Upper lobe of left lung (tissue), 6 donors: ENCODE measurements around the gene EIF4EBP2. TPM values are rescaled to one million over a fixed set of nuclear protein-coding genes. Genes with fewer than 3 reads are reported as not detected.

Experiments used
- ATAC-seq, 2 donors: fragments of 200-7000 bp; cut with Tn5 transposase; one replicate each; pipeline ENCODE4 v1.9.1; 2022; ENCODE audit warnings: mild to moderate bottlenecking in 2 of 2, moderate library complexity in 2 of 2; ENCODE audit not compliant: low FRiP score in 2 of 2
- DNase-seq, 2 donors: peaks; one replicate each; pipeline ENCODE4 v3.0.0-alpha.2; 2019 to 2020
- H3K27ac ChIP-seq, 4 donors: fragments of 200-600 bp; sonication (generic); one replicate each; pipeline ENCODE4 v1.5.1; 2016 to 2019
- H3K27me3 ChIP-seq, 4 donors: fragments of 200-600 bp; sonication (generic); one replicate each; pipeline ENCODE4 v1.5.1; 2017 to 2019
- H3K36me3 ChIP-seq, 4 donors: fragments of 200-600 bp; sonication (generic); one replicate each; pipeline ENCODE4 v1.5.1; 2016 to 2019
- H3K4me1 ChIP-seq, 4 donors: fragments of 200-600 bp; sonication (generic); one replicate each; pipeline ENCODE4 v1.5.1; 2018 to 2019
- H3K4me3 ChIP-seq, 4 donors: fragments of 200-600 bp; sonication (generic); one replicate each; pipeline ENCODE4 v1.5.1; 2017 to 2019; ENCODE audit warnings: mild to moderate bottlenecking in 2 of 4, moderate library complexity in 1 of 4
- H3K9me3 ChIP-seq, 4 donors: fragments of 200-600 bp; sonication (generic); one replicate each; pipeline ENCODE4 v1.5.1; 2018 to 2019
- EP300 ChIP-seq, 4 donors: sonication (generic); formaldehyde crosslinking; IDR thresholded peaks; one replicate each; pipeline ENCODE4 v1.5.1; 2017; ENCODE audit warnings: antibody characterized with exemption in 4 of 4, control low read depth in 2 of 4
- POLR2A ChIP-seq, 4 donors: fragments of 450-650 bp; IDR thresholded peaks; one replicate each; pipeline ENCODE4 v1.5.1; 2016 to 2017; ENCODE audit warnings: antibody characterized with exemption in 4 of 4, mild to moderate bottlenecking in 2 of 4
- POLR2AphosphoS5 ChIP-seq, 2 donors: sonication (generic); formaldehyde crosslinking; IDR thresholded peaks; one replicate each; pipeline ENCODE4 v1.5.1; 2017; ENCODE audit warnings: antibody characterized with exemption in 2 of 2
- WGBS, 2 donors: methylation state at CpG; one replicate each; pipeline ENCODE4 v1.1.5; 2017 to 2018; 5-methylcytosine and 5-hydroxymethylcytosine counted together
- total RNA-seq, 6 donors: library from RNA; depleted of rRNA in 4 of 6; stranded (reverse); fragments of >200 nt in 4 of 6; gene quantifications; one replicate each; pipeline versions ENCODE4 v1.1.0 to v1.2.1, GENCODE V29; 2016 to 2021
- TF ChIP-seq, protein P1 (sequence below), 6 experiments: fragments of 450-650 bp in 4 of 6; fragments of 200-600 bp in 2 of 6; sonication (generic) in 2 of 6; IDR thresholded peaks; one replicate each; pipeline ENCODE4 v1.5.1; 2016 to 2019; ENCODE audit warnings: antibody characterized with exemption in 6 of 6
- donor health status: DM: no; HTN: no; CAD: no; lungs with moderate emphysema.
- donor health status: DM: no; HTN: yes; CAD: no; lungs with severe emphysema.

Gene EIF4EBP2
- total RNA-seq, 6 donors from 2014 or later = 36.3 to 85.1 (median 58.9) TPM

DNA sequence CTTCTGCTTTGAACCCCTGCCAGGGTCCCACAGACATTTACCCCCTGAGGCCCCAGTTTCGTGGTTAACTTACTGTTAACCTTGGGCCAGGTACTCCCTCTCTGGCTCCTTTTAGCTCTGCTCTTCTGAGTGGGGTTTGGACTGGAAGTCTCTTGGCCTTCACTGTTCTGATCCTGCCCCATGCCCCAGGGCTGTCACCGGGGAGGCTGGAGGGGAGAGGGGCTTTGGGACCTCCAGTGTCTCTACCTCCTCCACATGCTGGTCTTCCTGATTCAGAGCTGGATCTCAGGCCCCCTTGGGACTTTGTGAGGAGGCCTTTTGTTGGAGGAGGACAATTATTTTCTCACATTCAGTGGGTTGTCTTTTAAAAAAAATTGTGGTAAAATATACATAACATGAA, 61.9 kb downstream of the EIF4EBP2 start:
- Histone ChIP-seq H3K9me3 (no peaks in the 10 kb centered on the region), H3K4me1 (peaks cover 13 to 24% (median 16%) of the 10 kb centered on the region in 4 donors), H3K36me3 (no peaks in the 10 kb centered on the region), H3K27me3 (no peaks in the 10 kb centered on the region), H3K27ac (no peak overlapping the region), H3K4me3 (no peak overlapping the region)
- no peak for TF ChIP-seq EP300 (IDR thresholded peaks at IDR 0.05)
- TF ChIP-seq, protein P1, sequence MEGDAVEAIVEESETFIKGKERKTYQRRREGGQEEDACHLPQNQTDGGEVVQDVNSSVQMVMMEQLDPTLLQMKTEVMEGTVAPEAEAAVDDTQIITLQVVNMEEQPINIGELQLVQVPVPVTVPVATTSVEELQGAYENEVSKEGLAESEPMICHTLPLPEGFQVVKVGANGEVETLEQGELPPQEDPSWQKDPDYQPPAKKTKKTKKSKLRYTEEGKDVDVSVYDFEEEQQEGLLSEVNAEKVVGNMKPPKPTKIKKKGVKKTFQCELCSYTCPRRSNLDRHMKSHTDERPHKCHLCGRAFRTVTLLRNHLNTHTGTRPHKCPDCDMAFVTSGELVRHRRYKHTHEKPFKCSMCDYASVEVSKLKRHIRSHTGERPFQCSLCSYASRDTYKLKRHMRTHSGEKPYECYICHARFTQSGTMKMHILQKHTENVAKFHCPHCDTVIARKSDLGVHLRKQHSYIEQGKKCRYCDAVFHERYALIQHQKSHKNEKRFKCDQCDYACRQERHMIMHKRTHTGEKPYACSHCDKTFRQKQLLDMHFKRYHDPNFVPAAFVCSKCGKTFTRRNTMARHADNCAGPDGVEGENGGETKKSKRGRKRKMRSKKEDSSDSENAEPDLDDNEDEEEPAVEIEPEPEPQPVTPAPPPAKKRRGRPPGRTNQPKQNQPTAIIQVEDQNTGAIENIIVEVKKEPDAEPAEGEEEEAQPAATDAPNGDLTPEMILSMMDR (IDR thresholded peaks at IDR 0.05) = no peak
- TF ChIP-seq POLR2A (IDR thresholded peaks at IDR 0.05) = no peak
- no peak for TF ChIP-seq POLR2AphosphoS5 (IDR thresholded peaks at IDR 0.05)
- no peak for ATAC-seq
- 95 to 100% methylated on average over 1 to 2 of the region's 2 CpGs for WGBS, 2 donors
- no peak for DNase-seq

DNA sequence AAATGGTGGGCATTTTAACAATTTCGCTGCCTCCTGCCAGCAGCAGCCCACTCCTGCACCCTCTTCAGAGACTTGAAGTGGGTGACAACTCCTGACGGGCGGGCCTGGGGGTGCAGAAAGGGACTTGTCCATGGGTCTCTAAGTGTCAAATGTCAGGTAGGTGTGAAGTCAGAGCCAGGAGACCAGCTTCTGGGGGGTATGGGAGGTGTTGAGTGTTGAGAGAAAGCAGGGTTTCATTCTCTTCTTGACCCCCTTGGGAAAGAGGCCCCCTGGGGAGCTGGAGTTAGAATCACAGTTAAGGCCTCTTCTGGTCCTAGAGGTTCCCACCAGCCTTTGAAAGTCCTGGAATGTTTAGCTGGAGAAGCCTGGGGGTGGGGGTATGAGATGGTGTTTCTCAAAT, 63.0 kb downstream of the EIF4EBP2 start:
- TF ChIP-seq POLR2A (IDR thresholded peaks at IDR 0.05) (no peak), EP300 (IDR thresholded peaks at IDR 0.05) (no peak), POLR2AphosphoS5 (IDR thresholded peaks at IDR 0.05) (no peak)
- TF ChIP-seq, protein P1 (IDR thresholded peaks at IDR 0.05) = no peak
- H3K4me3 ChIP-seq = no peak overlapping the region
- DNase-seq (no peak), ATAC-seq (no peak)
- WGBS, 2 donors = 66 to 86% methylated on average over 3 of the region's 3 CpGs
- no peaks in the 10 kb centered on the region for H3K27me3 ChIP-seq
- no peaks in the 10 kb centered on the region for H3K36me3 ChIP-seq
- no peaks in the 10 kb centered on the region for H3K9me3 ChIP-seq
- peaks cover 8 to 15% (median 12%) of the 10 kb centered on the region in 4 donors for H3K4me1 ChIP-seq
- H3K27ac ChIP-seq = no peak overlapping the region

GRCh38 chr10:70472799-70473454, 69.0 kb downstream of the EIF4EBP2 start:
- H3K27me3 ChIP-seq = no peaks in the 10 kb centered on the region
- DNase-seq (no peak), ATAC-seq (no peak)
- H3K4me1 ChIP-seq = peaks cover 4 to 8% (median 6%) of the 10 kb centered on the region in 4 donors
- no peak overlapping the region for H3K4me3 ChIP-seq
- no peak for TF ChIP-seq EP300 (IDR thresholded peaks at IDR 0.05)
- TF ChIP-seq POLR2AphosphoS5 (IDR thresholded peaks at IDR 0.05) = no peak
- TF ChIP-seq POLR2A (IDR thresholded peaks at IDR 0.05) = no peak
- TF ChIP-seq, protein P1 (IDR thresholded peaks at IDR 0.05) = no peak
- H3K36me3 ChIP-seq = no peaks in the 10 kb centered on the region
- no peaks in the 10 kb centered on the region for H3K9me3 ChIP-seq
- WGBS, 2 donors = 88 to 89% methylated on average over 8 of the region's 8 CpGs
- H3K27ac ChIP-seq = no peak overlapping the region

DNA sequence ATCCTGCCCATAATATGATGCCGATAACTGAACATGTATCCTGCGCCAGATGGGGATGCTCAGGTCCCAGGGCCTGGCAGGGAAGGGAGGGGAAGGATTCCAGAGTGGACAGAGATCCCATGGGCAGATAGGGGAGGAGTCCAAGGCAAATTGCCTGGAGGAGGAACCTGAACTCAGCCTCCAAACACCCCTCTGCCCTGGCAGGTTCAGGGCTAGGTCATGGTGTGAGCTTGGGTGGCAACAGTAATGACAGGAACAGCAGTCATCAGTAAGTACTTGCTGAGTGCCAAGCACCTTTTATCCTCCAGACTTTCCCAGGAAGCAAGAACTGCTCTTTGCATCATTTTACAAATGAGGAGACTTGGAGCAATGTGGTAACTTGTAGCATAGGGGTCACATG, 70.8 kb downstream of the EIF4EBP2 start:
- TF ChIP-seq POLR2A (IDR thresholded peaks at IDR 0.05) (no peak), EP300 (IDR thresholded peaks at IDR 0.05) (no peak), POLR2AphosphoS5 (IDR thresholded peaks at IDR 0.05) (no peak)
- TF ChIP-seq, protein P1 (IDR thresholded peaks at IDR 0.05) = no peak
- H3K9me3 ChIP-seq = no peaks in the 10 kb centered on the region
- peaks cover 0 to 10% (median 1%) of the 10 kb centered on the region in 4 donors for H3K27me3 ChIP-seq
- DNase-seq (no peak), ATAC-seq (no peak)
- no peak overlapping the region for H3K27ac ChIP-seq
- peaks cover 10 to 27% (median 21%) of the 10 kb centered on the region in 4 donors for H3K4me1 ChIP-seq
- WGBS, 2 donors = 84 to 85% methylated on average over 2 of the region's 2 CpGs
- no peak overlapping the region for H3K4me3 ChIP-seq
- H3K36me3 ChIP-seq = no peaks in the 10 kb centered on the region

DNA sequence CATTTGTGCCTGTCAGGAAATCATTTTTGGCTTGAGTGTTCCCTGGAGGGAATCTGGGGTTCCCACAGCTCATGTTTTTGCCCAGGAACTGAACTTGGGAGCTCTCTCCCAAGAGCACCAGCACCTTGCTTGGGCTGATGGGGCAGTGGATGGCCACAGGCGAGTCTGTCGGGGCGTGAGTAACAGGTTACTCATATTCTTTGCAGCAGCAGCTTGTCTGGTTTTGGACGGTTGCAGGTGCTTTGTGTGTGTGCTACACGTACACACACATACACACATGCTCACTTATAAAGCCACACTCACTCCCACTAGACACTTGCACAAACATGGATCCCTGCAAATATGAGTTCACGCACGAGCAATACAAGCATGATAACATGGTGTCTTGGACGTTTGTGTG, 71.7 kb downstream of the EIF4EBP2 start:
- ATAC-seq = no peak
- WGBS, 2 donors = 84 to 87% methylated on average over 4 to 8 of the region's 8 CpGs
- Histone ChIP-seq H3K27me3 (peaks cover 0 to 10% (median 1%) of the 10 kb centered on the region in 4 donors), H3K27ac (no peak overlapping the region), H3K4me3 (no peak overlapping the region), H3K36me3 (no peaks in the 10 kb centered on the region), H3K4me1 (peaks cover 10 to 35% (median 30%) of the 10 kb centered on the region in 4 donors), H3K9me3 (no peaks in the 10 kb centered on the region)
- DNase-seq = no peak
- TF ChIP-seq POLR2A (IDR thresholded peaks at IDR 0.05) (no peak), EP300 (IDR thresholded peaks at IDR 0.05) (no peak), POLR2AphosphoS5 (IDR thresholded peaks at IDR 0.05) (no peak)
- TF ChIP-seq, protein P1 (IDR thresholded peaks at IDR 0.05) = no peak
